ENCODE measurements around the gene FAM216B.
"Not testable (repeated sequence)": the region's sequence is repeated elsewhere in the genome, so short reads cannot be mapped to it uniquely, and the experiment has no call there.

Gene FAM216B

GRCh38 chr13:42766016-42766415, 15.4 kb upstream of the FAM216B start:
- H3K9ac ChIP-seq (ENCODE audit: low read depth, low read length, poor library complexity, severe bottlenecking) = no peak overlapping the region
- H3K27me3 ChIP-seq (ENCODE audit: insufficient read depth, low read length, poor library complexity, severe bottlenecking) = no peaks in the 10 kb centered on the region
- no peak overlapping the region for H3K4me3 ChIP-seq (ENCODE audit: low read length, poor library complexity, severe bottlenecking)
- H3K4me1 ChIP-seq (ENCODE audit: insufficient read depth, low read length, poor library complexity, severe bottlenecking) = no peaks in the 10 kb centered on the region
- H3K36me3 ChIP-seq (ENCODE audit: insufficient read depth, low read length) = no peaks in the 10 kb centered on the region
- H2AFZ ChIP-seq (ENCODE audit: low read length) = no peak overlapping the region
- H3K9me2 ChIP-seq (replicated peaks; ENCODE audit: low read depth, low read length) = no peaks in the 10 kb centered on the region
- H4K20me1 ChIP-seq (ENCODE audit: insufficient read depth, low read length, poor library complexity, severe bottlenecking) = no peaks in the 10 kb centered on the region
- H3K4me2 ChIP-seq (ENCODE audit: low read depth, low read length, poor library complexity, severe bottlenecking) = no peak overlapping the region
- no peaks in the 10 kb centered on the region for H3K79me2 ChIP-seq (ENCODE audit: insufficient read depth, low read length)
- TF ChIP-seq EZH2phosphoT487 (IDR thresholded peaks at IDR 0.05; ENCODE audit: borderline replicate concordance) (no peak), CTCF (conservative IDR thresholded peaks at IDR 0.05; ENCODE audit: low read length) (no peak)
- no peaks in the 10 kb centered on the region for H3K9me3 ChIP-seq (ENCODE audit: insufficient read depth, low read depth, low read length)
- H3F3A ChIP-seq (ENCODE audit: low read depth) = no peaks in the 10 kb centered on the region

GRCh38 chr13:42769650-42770049, 11.7 kb upstream of the FAM216B start:
- H3K9me3 ChIP-seq (ENCODE audit: insufficient read depth, low read depth, low read length) = no peaks in the 10 kb centered on the region
- no peaks in the 10 kb centered on the region for H3K79me2 ChIP-seq (ENCODE audit: insufficient read depth, low read length)
- H3F3A ChIP-seq (ENCODE audit: low read depth) = no peaks in the 10 kb centered on the region
- no peaks in the 10 kb centered on the region for H4K20me1 ChIP-seq (ENCODE audit: insufficient read depth, low read length, poor library complexity, severe bottlenecking)
- no peak overlapping the region for H3K4me2 ChIP-seq (ENCODE audit: low read depth, low read length, poor library complexity, severe bottlenecking)
- H3K36me3 ChIP-seq (ENCODE audit: insufficient read depth, low read length) = no peaks in the 10 kb centered on the region
- no peaks in the 10 kb centered on the region for H3K4me1 ChIP-seq (ENCODE audit: insufficient read depth, low read length, poor library complexity, severe bottlenecking)
- H3K9ac ChIP-seq (ENCODE audit: low read depth, low read length, poor library complexity, severe bottlenecking) = no peak overlapping the region
- H3K27me3 ChIP-seq (ENCODE audit: insufficient read depth, low read length, poor library complexity, severe bottlenecking) = no peaks in the 10 kb centered on the region
- no peaks in the 10 kb centered on the region for H3K9me2 ChIP-seq (replicated peaks; ENCODE audit: low read depth, low read length)
- no peak overlapping the region for H2AFZ ChIP-seq (ENCODE audit: low read length)
- TF ChIP-seq CTCF (conservative IDR thresholded peaks at IDR 0.05; ENCODE audit: low read length) (no peak), EZH2phosphoT487 (IDR thresholded peaks at IDR 0.05; ENCODE audit: borderline replicate concordance) (no peak)
- no peak overlapping the region for H3K4me3 ChIP-seq (ENCODE audit: low read length, poor library complexity, severe bottlenecking)

- not testable (repeated sequence) for H3K79me2 ChIP-seq (ENCODE audit: insufficient read depth, low read length); H3K4me2 ChIP-seq (ENCODE audit: low read depth, low read length, poor library complexity, severe bottlenecking); H4K20me1 ChIP-seq (ENCODE audit: insufficient read depth, low read length, poor library complexity, severe bottlenecking); H3K9me2 ChIP-seq (replicated peaks; ENCODE audit: low read depth, low read length); H3K9ac ChIP-seq (ENCODE audit: low read depth, low read length, poor library complexity, severe bottlenecking); H3K36me3 ChIP-seq (ENCODE audit: insufficient read depth, low read length); H3K4me1 ChIP-seq (ENCODE audit: insufficient read depth, low read length, poor library complexity, severe bottlenecking); H2AFZ ChIP-seq (ENCODE audit: low read length); H3F3A ChIP-seq (ENCODE audit: low read depth); H3K4me3 ChIP-seq (ENCODE audit: low read length, poor library complexity, severe bottlenecking); H3K9me3 ChIP-seq (ENCODE audit: insufficient read depth, low read depth, low read length); H3K27me3 ChIP-seq (ENCODE audit: insufficient read depth, low read length, poor library complexity, severe bottlenecking)
Measured at GRCh38 chr13:42776558-42776957, 4.8 kb upstream of the FAM216B start.

GRCh38 chr13:42777467-42777866, 3.9 kb upstream of the FAM216B start:
- H3K9me2 ChIP-seq (replicated peaks; ENCODE audit: low read depth, low read length) = no peaks in the 10 kb centered on the region
- no peak overlapping the region for H2AFZ ChIP-seq (ENCODE audit: low read length)
- no peaks in the 10 kb centered on the region for H3K9me3 ChIP-seq (ENCODE audit: insufficient read depth, low read depth, low read length)
- no peaks in the 10 kb centered on the region for H3F3A ChIP-seq (ENCODE audit: low read depth)
- H3K79me2 ChIP-seq (ENCODE audit: insufficient read depth, low read length) = no peaks in the 10 kb centered on the region
- no peak overlapping the region for H3K4me2 ChIP-seq (ENCODE audit: low read depth, low read length, poor library complexity, severe bottlenecking)
- no peaks in the 10 kb centered on the region for H3K27me3 ChIP-seq (ENCODE audit: insufficient read depth, low read length, poor library complexity, severe bottlenecking)
- H3K4me3 ChIP-seq (ENCODE audit: low read length, poor library complexity, severe bottlenecking) = no peak overlapping the region
- no peak overlapping the region for H3K9ac ChIP-seq (ENCODE audit: low read depth, low read length, poor library complexity, severe bottlenecking)
- no peaks in the 10 kb centered on the region for H3K4me1 ChIP-seq (ENCODE audit: insufficient read depth, low read length, poor library complexity, severe bottlenecking)
- no peak for TF ChIP-seq EZH2phosphoT487 (IDR thresholded peaks at IDR 0.05; ENCODE audit: borderline replicate concordance)
- TF ChIP-seq CTCF (conservative IDR thresholded peaks at IDR 0.05; ENCODE audit: low read length) = no peak
- no peaks in the 10 kb centered on the region for H4K20me1 ChIP-seq (ENCODE audit: insufficient read depth, low read length, poor library complexity, severe bottlenecking)
- no peaks in the 10 kb centered on the region for H3K36me3 ChIP-seq (ENCODE audit: insufficient read depth, low read length)

All from Loucy (cell line).